ENCODE measurements around the gene MEGF11.

Gene MEGF11

DNA sequence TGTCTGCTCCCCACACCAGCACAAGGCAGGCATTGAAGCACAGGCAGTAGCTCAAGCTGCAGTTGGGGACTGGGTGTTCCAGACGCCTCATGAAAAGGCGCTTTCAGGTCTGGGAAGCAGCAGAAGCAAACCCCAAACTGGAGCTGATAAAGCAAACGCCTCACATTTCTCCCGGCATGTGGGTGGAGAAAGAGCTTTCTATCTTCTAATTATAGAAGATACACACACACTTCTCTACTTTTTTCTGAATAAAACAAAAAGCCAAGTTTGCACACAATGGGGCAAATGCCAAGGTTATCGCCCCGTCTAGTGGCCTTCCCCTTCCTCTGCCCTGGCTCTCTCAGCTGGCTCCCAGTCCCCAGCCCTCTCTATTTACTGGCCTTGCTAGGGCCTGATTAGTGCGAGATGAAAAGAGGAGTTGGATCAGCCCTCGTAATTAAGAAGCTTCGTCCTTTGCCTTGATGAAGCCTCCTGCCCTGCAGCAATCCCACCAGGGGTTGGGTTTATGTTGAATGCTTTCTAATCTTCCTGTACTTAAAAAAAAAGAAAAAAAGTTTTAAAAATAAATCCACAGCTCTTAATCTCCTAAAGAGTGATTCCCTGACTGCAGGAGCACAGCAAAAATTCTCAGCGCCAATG lies 120.2 kb downstream of the MEGF11 start:
- DNase-seq (ENCODE audit: low read depth), result no peak
- H3K4me3 ChIP-seq (ENCODE audit: low read depth, low read length), result no peak overlapping the region

DNA sequence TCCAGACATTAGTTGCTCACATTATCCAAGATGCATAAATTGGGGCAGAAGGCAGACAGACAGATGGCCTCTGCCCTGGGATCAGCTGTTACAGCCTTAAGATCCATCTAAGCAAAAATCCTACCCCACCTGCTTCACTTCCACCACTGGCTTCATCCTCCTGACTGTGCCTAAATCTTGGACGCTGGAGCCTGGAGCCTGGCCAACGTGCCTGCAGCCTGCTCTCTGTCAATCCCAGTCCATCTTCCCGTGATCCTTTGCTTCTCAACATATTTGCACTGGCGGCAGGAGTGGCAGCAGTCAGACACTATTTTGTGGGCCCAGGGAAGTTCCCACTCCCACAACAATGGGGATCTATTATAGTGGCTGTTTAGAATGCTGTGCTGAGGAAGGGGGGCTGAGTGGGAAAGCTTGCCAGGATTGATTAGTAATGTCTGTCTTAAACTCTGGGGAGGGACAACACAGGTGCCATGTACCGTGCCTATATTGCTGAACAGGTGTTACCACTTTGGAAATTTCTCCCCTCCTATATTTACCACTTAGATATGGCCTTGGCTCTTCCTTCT lies 121.2 kb downstream of the MEGF11 start:
- no peak for DNase-seq (ENCODE audit: low read depth)
- no peak overlapping the region for H3K4me3 ChIP-seq (ENCODE audit: low read depth, low read length)

DNA sequence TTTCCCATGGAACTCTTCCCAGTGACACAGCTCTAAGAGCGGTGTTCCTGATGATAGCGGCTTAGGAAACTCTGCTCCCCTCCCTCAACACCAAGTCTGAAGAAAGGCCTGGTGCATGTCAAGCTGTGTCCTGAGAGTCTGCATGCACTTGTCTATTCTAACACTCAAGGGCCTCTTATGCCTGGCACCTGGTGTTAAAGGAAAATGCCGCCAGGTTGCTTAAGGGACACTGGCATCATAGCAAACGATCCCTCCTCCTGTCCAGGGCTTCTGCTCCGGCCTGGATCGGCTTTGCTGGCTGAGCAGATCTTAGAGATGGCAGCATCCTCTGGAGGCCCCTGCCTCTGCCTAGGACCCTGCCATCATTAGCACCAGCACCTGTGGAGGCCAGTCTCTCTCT lies 121.7 kb downstream of the MEGF11 start:
- DNase-seq (ENCODE audit: low read depth), result no peak
- H3K4me3 ChIP-seq (ENCODE audit: low read depth, low read length), result no peak overlapping the region

DNA sequence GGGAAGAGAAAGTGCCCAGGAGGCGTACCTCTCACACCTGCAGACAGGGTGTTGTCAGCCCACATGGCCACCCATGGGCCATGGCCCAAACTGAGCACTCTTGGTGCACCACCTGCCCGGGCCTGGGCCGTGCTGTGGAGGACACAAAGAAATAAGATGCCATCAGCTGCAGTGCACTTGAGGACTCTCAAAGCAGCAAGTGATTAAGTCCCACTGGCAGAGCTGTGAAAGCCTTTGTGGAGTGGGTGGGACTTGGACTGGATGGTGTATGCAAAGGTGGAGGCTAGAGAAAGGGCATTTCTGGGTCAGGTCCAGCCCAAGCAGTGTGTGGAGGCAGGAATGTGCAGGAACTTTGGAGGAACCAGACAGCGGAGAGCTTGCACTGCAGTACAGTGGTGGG lies 122.3 kb downstream of the MEGF11 start:
- no peak overlapping the region for H3K4me3 ChIP-seq (ENCODE audit: low read depth, low read length)
- no peak for DNase-seq (ENCODE audit: low read depth)

DNA sequence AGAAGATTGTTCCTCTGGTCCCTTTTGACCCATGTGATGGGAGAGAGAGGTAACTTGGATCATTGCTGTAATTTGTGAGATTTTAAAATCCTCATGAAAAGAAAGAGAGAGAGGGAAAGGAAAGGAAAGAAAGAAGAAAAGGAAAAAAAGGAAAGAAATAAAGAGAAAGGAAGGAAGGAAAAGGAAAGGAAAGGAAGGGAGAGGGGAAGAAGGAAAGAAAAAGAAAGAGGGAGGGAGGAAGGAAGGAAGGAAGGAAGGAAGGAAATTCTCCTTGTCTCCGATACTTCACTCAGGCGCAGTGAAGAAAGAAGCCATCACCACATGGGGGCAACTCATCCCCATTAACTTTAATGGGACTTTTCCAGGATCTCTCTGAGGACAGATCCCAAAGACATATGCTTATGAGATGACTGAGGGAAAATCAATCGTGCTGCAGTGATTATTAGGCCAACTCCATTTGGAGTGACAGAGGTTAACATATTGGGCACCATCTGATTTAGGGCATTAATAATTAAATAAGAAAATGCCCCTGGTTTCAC lies 123.0 kb downstream of the MEGF11 start:
- no peak for DNase-seq (ENCODE audit: low read depth)
- H3K4me3 ChIP-seq (ENCODE audit: low read depth, low read length), result no peak overlapping the region

DNA sequence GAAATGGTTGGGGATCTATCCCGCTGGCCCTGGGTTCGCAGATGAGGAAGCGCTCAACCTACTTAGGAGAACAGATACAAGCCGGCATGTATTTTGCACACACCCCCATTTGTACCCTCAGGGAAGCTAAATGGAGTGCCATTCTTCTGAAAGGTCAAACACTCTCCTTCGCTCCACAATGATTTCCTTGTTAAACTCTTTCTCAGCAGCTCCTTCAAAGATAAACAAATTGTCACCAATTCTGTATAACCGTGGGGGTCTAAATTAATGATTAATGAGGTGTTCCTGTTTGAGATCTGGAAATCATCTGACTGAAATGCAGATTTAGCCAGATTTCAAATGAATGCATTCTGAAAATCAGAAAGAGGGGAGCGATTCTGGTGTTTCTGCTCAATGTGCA lies 124.0 kb downstream of the MEGF11 start:
- H3K4me3 ChIP-seq (ENCODE audit: low read depth, low read length), result no peak overlapping the region
- DNase-seq (ENCODE audit: low read depth), result no peak

DNA sequence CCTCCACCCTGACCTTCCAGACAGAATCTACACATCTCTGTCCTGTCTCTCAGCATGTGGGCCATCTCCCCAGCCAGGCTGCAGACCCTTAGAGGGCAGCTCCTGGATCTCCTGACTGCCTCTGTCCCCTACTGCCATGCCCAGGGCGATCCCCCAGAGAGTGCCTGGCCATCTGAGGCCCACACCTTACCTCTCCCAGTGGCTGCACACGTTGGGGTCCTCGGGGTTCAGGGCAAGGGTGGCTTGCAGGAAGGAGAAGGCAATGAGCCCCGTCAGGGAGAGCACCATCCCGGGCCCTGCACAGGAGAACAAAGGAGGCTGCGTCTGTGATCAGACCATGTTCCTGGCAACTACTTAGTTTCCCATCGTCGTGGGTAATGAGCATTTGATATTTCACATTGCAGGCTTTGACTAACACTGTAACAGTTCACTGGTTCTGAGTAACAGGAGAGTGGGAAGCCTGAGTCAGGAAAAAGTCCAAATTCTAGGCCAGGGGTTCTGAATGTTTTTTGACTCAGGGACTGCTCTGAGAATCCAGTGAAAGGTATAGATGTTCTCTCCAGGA lies 125.4 kb downstream of the MEGF11 start:
- no peak for DNase-seq (ENCODE audit: low read depth)
- no peak overlapping the region for H3K4me3 ChIP-seq (ENCODE audit: low read depth, low read length)

DNA sequence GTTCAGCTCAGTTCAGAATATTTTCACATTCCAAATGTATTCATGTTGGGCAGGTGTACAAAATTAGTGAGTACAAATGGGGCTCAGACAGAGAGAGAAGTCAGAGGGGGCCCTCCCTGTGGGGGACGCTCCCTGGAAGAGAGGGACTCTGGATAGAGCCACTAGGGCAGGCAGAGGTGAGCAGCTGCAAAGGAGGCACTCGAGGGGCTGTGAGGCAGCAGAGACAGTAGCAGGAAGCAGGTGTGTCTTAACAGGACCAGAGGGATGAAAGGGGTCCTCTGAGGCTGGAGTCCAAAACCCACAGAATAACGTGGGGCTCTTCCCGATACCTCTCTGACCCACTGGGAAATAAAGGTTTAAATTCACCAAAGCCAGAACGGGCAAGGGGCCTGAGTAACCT lies 127.1 kb downstream of the MEGF11 start:
- DNase-seq (ENCODE audit: low read depth), result no peak
- no peak overlapping the region for H3K4me3 ChIP-seq (ENCODE audit: low read depth, low read length)

DNA sequence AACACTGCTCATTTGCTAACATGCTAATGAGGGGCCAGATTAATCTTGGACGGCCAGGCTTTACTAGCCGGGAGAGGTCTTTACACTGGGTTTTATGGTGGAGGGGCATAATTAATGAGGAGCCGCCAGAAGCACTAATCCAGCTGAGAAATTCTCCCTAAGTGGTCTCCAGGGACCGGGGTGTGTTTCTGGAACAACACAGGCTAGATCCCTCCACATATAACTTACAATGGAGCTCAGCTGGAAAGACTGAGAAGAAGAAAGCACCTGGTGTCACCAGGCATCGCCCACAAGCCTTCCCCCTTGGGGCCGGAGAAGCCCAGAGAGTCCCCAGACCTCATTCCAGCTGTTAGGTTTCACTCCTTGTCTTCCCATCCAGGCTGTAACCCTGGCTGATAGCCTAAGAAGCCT lies 127.5 kb downstream of the MEGF11 start:
- no peak overlapping the region for H3K4me3 ChIP-seq (ENCODE audit: low read depth, low read length)
- DNase-seq (ENCODE audit: low read depth), result no peak

DNA sequence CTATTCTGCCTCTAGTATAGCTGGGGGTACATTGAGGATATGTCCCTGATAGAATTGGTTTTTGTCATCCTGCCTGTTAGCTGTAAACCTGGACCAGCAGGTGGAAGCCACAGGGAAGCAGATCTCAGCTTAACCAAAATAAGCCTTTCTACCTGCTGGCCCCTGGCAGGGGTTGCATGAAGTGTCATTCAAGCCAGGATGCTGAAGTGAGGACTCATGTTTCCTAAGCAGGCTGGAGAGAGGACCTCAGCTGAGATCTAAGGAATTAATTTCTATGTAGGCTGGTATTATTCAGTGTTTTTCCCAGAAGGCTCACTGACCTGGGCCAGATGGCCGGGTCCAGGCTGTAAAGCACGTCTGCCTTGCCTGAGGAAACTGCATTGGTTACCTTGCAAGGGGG lies 128.9 kb downstream of the MEGF11 start:
- H3K4me3 ChIP-seq (ENCODE audit: low read depth, low read length), result no peak overlapping the region

DNA sequence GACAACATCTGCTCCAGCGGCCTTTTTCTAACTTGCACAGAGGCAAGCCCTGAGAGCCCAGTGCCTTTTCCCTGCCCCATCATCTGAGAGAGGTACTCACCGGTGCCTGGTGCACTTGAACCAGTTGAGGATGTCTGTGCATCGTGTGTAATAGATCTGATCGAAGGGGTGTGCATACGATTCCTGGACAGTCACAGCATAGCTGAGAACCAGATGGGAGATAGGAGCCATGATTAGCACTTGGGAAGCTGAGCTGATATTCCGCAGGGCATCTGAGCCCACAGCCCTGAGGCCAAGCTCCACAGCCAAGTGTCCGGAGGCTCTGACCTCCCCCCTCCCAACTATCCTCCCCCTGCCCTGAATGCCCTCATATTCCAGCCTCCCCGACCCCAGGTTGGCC lies 129.8 kb downstream of the MEGF11 start:
- no peak overlapping the region for H3K4me3 ChIP-seq (ENCODE audit: low read depth, low read length)
- DNase-seq (ENCODE audit: low read depth), result no peak

More for the DNA sequence above, 128.9 kb downstream of the MEGF11 start:
- DNase-seq (ENCODE audit: low read depth), result no peak

DNA sequence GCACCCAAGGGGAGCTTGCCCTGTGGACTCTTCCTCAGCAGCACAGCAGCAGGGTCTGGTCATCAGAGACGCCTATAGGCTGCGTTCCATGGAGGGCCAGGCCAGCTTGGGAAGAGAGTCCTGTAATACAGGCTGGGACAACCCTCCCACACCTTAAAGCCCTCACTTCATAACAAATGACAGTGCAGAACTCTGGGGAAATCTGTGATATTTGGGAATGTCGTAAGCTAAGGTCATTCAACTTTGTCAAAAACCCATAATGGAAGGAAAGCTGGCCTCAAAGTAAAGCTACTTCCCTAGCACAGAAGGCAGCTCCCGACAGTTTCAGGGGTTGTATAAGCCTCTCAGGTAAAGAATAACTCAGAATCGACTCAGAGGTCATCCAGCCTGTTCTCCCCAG lies 133.1 kb downstream of the MEGF11 start:
- H3K4me3 ChIP-seq (ENCODE audit: low read depth, low read length), result no peak overlapping the region
- no peak for DNase-seq (ENCODE audit: low read depth)

DNA sequence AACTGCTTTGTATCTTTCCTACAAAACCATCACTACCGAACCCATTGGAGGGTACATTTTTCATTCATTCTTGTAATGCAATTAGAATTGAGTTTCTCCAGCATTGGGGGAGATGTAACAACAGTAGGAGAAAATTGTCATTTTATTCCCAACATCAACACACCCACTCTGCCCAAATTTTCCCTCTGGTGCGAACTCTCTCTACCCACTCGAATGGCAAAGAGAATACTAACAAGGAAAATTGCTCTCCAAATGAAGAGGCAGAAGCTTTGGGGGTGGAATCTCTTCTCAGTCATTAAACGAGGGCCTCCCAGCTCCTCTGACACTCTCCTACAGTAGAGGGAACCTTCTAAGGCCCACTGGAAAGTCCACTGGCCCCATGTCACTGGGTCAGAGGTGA lies 135.7 kb downstream of the MEGF11 start:
- DNase-seq (ENCODE audit: low read depth), result no peak
- no peak overlapping the region for H3K4me3 ChIP-seq (ENCODE audit: low read depth, low read length)

DNA sequence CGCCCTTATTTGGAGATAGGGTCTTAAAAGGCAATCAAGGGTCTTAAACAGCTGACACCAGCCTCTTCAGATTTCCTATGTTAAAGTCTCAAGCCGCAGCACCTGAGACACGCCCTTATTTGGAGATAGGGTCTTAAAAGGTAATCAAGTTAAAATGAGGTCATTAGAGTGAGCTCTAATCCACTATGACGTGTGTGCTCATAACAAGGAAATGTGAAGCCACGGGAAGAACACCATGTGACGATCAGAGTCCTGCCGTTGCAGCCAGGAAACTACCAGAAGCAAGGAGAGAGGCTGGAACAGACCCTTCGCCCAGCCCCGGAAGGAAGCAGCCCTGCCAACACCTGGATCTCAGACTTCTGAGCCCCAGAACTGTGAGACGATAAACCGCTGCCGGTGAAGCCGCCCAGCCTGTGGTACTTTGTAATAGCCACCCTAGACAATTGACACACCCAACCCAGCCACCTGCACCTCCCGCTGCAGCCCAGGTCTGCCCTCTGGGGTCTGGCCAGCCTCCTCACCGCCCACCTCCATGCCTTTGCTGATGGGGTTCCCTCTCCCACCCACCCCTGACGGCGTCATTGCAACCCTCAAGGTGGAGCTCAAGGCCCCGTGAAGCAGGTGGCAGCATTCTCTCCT lies 137.9 kb downstream of the MEGF11 start:
- no peak overlapping the region for H3K4me3 ChIP-seq (ENCODE audit: low read depth, low read length)
- no peak for DNase-seq (ENCODE audit: low read depth)

DNA sequence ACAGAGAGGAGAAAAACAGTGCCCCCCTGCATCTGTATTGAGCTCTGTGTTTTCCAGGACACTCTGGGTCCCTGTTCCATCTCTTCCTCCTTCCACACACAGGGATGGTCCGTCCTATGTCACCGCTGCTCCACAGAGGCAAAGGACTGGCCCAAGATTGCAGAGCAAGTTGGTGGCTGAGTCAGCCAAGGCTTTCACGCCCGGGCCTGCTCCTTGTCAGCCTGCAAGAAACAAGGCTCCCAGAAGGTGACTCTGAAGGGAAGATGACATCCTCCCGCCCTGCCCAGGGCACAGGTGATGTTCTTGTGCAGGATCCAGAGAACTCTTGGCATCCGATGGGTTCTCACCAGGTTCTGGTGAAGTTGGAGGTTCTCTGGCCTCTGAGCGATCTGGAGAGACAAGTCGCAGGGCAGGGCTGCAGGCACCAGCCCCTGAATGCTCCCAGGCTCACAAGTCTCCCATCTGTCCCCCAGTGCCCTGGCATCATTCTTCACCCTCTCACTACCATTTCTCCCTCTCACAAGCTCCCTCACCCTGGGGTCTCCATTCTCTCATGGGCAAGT lies 138.6 kb downstream of the MEGF11 start:
- no peak for DNase-seq (ENCODE audit: low read depth)
- no peak overlapping the region for H3K4me3 ChIP-seq (ENCODE audit: low read depth, low read length)

DNA sequence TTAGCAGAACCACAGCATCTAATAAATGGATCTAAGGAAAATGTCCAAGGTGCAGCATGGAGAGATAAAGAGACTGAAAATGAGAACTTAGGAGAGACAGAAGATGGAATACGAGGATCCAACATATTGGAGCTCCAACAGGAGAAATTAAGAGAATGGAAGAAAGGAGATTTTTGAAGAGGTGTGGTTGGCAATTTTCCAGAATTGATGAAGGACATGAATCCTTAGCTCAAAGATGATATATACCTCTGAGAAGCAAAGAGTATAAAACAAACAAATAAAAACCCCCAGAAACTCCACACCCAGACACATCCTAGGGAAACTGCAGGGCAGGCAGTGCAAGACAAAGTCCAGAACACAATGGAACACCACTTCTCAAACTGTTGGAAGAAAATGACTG lies 141.2 kb downstream of the MEGF11 start:
- no peak for DNase-seq (ENCODE audit: low read depth)
- H3K4me3 ChIP-seq (ENCODE audit: low read depth, low read length), result no peak overlapping the region

DNA sequence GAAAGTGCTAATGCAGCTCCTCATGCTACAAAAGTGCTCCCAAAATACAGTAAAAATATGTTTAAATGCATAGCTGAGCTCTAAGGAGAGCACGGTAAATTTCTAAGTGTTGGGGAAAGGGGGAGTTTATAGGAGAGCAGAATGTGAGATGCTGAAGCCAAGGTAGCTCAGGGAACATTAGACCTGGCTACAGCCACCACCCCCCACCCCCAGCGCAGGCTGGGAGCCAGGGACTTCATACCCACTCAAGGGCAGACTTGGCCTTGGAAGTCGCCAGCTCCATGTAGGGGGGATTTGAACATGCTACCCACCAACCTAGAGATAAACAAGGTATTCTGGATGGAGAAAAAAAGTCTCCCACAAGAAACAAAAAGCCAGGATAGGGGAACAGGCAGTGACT lies 142.2 kb downstream of the MEGF11 start:
- DNase-seq (ENCODE audit: low read depth), result no peak
- no peak overlapping the region for H3K4me3 ChIP-seq (ENCODE audit: low read depth, low read length)

DNA sequence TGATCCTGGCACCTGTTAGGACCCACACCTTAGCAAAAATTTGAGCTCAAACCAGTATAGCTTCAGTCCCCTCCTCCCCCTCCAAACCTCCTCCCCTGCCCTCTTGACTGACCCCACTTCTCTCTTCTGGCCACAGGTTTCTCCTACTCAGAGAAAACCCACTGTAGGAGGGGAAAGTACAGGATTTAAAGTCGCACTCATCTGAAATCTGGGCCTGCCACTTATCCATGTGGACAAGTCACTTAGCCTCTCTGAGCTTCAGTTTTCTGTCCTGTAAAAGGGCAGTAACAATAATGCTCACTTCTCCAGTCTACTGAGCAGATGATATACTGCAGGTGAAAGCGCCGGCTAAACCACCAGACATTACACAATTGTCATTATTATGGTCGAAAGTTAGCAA lies 142.7 kb downstream of the MEGF11 start:
- H3K4me3 ChIP-seq (ENCODE audit: low read depth, low read length), result no peak overlapping the region
- no peak for DNase-seq (ENCODE audit: low read depth)

DNA sequence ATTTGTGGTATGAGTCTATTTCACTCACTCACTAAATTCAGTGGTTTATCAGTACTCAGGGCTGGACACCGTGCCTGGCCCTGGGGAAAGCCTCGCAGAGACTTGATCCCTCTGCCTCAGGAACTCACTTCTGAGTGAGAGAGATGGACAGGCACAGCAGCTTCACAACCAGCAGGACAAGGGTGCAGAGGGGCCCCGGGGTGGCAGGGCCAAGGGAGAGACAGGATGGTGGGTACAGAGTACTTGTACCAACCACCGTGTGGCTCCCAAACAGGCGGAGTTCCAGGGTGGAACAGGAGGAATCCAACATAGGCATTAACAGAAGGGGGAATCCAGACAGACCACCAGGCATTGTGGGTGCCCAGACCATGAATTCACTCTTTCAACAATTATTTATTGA lies 143.7 kb downstream of the MEGF11 start:
- DNase-seq (ENCODE audit: low read depth), result no peak
- H3K4me3 ChIP-seq (ENCODE audit: low read depth, low read length), result no peak overlapping the region

DNA sequence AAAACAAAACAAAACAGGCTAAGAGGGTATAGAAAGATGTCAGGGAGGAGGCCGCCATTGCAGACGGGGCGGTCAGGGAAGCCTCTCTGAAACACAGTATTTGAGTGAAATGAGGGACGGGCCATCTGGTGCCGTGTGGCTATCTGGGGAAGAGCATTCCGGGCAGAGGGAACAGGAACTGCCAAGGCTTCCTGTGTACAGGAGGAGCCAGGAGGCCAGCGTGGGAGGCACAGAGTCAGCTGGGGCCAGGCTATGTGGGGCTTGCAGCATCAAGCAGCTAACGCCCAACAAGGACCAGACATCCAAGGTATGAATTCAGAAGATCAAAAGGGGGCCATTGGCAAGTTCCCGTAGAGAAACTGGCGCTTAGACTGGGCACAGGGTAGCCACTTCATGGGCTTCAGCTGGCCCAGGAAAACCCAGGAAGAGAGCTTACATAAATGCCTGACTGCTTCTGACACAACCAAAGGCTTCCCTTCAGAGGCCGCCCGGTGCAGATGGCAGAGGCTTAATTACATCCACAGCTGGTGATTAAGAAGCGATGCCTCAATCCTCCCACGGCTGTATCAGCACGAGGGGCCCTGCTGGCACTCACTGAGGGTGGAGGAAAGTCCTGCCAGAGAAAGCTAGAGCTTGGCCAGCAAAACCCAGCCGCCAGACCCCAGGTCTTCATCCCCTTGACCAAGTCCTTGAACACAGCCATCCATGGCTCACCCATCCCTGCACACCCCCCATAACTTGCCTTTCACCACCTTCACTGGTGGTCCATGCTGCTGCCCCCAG lies 144.9 kb downstream of the MEGF11 start:
- DNase-seq (ENCODE audit: low read depth), result no peak
- H3K4me3 ChIP-seq (ENCODE audit: low read depth, low read length), result no peak overlapping the region
